ENCODE data around the gene WDFY3.

Gene WDFY3

DNA sequence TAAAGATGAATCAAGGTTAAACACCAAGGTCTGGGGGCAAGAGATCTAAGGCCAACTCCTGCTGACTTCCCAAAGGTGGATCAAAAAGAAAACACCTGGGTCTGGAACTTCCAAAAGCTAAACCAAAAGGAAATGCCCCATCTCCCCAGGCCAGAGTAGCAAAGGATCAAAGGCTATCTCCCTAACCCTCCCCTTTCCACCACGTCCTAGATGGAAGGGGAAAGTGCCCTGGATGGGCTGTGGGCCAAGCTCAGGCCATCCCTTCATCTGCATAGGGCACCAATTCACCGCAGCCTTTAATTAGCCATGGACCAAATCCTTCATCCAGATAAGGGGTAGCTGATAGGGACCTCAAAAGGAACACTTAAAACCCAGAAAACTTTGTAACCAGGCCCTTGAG lies 100.2 kb downstream of the WDFY3 start:
- no peak for FAIRE-seq

GRCh38 chr4:84865600-84865999 lies 100.9 kb downstream of the WDFY3 start:
- DNase-seq (ENCODE audit: insufficient read length, low spot score), result no peak
- no peak for FAIRE-seq

More for the DNA sequence above, 100.2 kb downstream of the WDFY3 start:
- TF ChIP-seq, protein P1, sequence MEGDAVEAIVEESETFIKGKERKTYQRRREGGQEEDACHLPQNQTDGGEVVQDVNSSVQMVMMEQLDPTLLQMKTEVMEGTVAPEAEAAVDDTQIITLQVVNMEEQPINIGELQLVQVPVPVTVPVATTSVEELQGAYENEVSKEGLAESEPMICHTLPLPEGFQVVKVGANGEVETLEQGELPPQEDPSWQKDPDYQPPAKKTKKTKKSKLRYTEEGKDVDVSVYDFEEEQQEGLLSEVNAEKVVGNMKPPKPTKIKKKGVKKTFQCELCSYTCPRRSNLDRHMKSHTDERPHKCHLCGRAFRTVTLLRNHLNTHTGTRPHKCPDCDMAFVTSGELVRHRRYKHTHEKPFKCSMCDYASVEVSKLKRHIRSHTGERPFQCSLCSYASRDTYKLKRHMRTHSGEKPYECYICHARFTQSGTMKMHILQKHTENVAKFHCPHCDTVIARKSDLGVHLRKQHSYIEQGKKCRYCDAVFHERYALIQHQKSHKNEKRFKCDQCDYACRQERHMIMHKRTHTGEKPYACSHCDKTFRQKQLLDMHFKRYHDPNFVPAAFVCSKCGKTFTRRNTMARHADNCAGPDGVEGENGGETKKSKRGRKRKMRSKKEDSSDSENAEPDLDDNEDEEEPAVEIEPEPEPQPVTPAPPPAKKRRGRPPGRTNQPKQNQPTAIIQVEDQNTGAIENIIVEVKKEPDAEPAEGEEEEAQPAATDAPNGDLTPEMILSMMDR (IDR thresholded peaks at IDR 0.05; ENCODE audit: insufficient read depth, missing control alignments), result no peak
- no peak for DNase-seq (ENCODE audit: insufficient read length, low spot score)

GRCh38 chr4:84862064-84862463 lies 104.4 kb downstream of the WDFY3 start:
- no peak for DNase-seq (ENCODE audit: insufficient read length, low spot score)
- no peak for FAIRE-seq
- TF ChIP-seq, protein P1 (IDR thresholded peaks at IDR 0.05; ENCODE audit: insufficient read depth, missing control alignments), result no peak

More at GRCh38 chr4:84865600-84865999, 100.9 kb downstream of the WDFY3 start:
- TF ChIP-seq, protein P1 (IDR thresholded peaks at IDR 0.05; ENCODE audit: insufficient read depth, missing control alignments), result no peak

DNA sequence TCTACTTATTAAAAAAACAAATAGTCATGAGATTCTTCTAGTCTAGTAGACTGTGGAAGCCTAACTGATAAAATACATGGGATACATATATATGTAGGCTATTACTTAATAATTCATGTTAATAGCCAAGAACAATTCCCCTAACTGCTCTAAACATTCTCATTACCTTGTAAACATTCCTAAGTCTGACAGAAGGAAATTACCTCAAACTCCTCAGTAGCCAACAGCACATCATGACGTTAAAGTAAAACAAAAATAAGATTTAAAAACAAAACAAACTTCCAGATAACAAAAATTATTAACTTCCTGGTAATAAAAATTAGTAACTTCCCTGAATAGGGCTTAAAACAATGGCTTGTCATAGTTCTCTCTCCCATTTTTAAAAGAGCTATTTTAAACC lies 109.2 kb downstream of the WDFY3 start:
- no peak for DNase-seq (ENCODE audit: insufficient read length, low spot score)
- FAIRE-seq, result no peak
- TF ChIP-seq, protein P1 (IDR thresholded peaks at IDR 0.05; ENCODE audit: insufficient read depth, missing control alignments), result no peak

DNA sequence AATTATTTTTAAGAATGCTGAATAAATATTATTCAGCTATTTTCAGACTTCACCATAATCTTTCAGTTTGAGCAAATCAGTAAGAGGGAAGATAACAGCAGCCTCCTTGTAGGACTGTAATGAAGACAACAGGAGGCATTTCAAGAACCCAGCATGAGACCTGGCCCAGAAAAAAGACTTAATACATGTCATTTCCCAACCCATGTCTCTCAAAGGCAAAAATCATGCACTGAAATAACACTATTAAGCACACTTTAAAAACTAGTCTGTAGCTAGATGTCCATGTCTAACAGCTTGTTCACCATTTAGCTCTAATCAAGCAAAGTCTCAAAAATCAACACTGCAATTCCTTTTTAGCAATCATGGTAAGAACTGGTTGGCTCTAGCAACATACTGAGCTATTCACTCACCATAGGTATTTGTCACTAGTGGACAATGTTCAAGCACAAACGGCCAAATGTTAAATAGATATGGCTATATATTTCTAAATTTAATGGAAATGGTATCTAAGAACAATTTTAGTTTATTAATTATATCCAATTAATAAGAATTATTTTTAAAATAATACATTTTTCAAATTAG lies 109.9 kb downstream of the WDFY3 start:
- FAIRE-seq (no peak), DNase-seq (ENCODE audit: insufficient read length, low spot score) (no peak)
- TF ChIP-seq, protein P1 (IDR thresholded peaks at IDR 0.05; ENCODE audit: insufficient read depth, missing control alignments), result no peak

DNA sequence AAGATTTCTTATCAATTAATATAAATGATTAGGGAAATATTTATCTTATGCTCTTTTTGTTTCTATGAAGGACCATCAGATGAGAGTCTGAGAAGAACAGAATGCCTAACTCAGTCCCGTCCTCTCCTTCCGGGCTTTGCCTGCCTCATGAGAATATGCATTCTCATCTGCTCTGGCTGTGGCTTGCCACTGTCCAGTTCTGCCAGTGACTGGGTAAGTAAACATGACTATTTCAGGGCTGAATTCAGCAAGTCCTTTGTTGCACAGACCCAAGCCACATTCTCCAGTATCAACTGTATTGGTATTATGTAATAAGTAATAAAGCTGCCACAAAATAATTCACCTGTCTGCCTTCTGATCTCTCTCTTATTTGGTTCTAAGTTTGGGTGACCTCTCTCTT lies 110.7 kb downstream of the WDFY3 start:
- DNase-seq (ENCODE audit: insufficient read length, low spot score) (no peak), FAIRE-seq (no peak)
- TF ChIP-seq, protein P1 (IDR thresholded peaks at IDR 0.05; ENCODE audit: insufficient read depth, missing control alignments), result no peak

DNA sequence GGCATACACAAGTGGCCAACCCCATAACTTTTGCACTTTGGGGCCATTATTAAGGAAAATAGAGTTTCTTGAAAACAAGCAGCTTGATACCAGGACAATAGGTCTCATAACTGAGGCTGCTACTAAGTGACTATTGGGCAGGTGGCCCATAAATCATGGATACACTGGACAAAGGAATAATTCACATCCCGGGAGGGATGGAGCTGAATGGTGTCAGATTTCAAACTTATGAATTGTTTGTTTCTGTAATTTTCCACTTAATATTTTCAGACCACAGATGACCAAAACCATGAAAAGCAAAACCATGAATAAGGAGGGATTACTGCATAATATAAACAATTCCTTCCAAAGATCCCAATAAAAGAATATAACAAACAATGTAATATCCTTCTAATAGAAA lies 114.4 kb downstream of the WDFY3 start:
- TF ChIP-seq, protein P1 (IDR thresholded peaks at IDR 0.05; ENCODE audit: insufficient read depth, missing control alignments), result no peak
- DNase-seq (ENCODE audit: insufficient read length, low spot score) (no peak), FAIRE-seq (no peak)

Measured in D721Med (cell line).